HG02763 (cell line): ENCODE measurements around the gene DLG2.
"Not testable (repeated sequence)": the region's sequence is repeated elsewhere in the genome, so short reads cannot be mapped to it uniquely, and the experiment has no call there.

Experiments
- ATAC-seq: cut with Tn5 transposase; IDR thresholded peaks from one replicate; pipeline ENCODE4 v1.9.1; 2021; ENCODE audit warnings: mild to moderate bottlenecking, moderate library complexity; ENCODE audit not compliant: unreplicated experiment

Gene DLG2

GRCh38 chr11:85627332-85627997, at the start of gene DLG2:
Gene DLG2 (minus strand): TSS chr11:85627344.
- ATAC-seq, result peak; percentile 0

DNA sequence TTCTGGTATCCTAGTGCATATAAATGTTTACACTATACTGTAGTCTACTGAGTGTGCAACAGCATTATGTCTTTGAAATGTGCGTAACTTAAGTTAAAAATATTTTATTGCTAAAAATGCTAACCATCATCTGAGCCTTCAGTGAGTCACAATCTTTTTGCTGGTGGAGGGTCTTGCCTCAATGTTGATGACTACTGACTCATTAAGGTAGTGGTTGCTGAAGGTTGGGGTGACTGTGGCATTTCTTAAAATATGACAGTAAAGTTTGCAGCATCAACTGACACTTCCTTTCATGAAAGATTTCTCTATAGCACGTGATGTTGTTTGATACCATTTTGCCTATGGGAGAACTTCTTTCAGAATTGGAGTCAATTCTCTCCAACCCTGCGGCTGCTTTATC, 46.2 kb upstream of the DLG2 start:
- no peak for ATAC-seq

- no peak for ATAC-seq
These were observed 45.2 kb upstream of the DLG2 start for GRCh38 chr11:85672105-85672902.

GRCh38 chr11:85670949-85671663, 44.0 kb upstream of the DLG2 start:
- ATAC-seq, result not testable (repeated sequence)

- no peak for ATAC-seq
These were observed 41.0 kb upstream of the DLG2 start for GRCh38 chr11:85668157-85668556.

DNA sequence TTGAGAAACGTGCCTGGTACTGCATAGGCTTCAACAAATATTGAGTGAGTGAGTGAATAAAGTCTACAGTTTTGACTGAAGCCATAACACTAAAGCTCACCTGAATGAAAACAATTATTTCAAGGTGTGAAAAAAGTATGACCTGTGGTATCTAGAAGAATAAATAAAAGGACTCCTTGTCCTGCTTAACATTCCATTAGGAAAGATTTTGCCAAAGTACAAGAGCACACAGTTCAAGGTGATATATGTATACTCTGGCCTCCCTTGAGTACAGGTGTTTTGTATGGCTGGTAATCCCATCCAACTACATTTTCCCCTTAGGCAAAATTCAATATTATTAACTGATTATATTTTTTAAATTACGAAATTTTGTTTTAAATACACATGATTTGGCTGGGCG, 39.5 kb upstream of the DLG2 start:
- no peak for ATAC-seq

DNA sequence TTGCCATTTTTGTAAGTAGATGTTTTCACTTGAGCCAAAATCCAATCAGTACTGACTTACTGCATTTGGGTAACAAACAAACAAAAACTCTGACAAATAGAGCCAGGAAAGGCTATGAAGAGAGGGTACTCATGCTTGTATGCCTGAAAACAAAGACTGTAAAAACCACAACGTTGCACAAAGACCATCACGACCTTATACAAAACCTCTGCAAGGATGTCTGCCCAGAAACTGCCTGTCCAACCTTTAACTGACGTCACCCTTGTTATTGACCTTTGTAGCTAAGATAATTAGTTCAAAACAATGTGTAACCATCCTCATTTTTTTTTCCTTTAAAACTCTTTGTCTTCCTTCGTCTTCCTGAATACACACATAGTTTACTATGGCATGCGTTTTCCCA, 38.6 kb upstream of the DLG2 start:
- no peak for ATAC-seq

DNA sequence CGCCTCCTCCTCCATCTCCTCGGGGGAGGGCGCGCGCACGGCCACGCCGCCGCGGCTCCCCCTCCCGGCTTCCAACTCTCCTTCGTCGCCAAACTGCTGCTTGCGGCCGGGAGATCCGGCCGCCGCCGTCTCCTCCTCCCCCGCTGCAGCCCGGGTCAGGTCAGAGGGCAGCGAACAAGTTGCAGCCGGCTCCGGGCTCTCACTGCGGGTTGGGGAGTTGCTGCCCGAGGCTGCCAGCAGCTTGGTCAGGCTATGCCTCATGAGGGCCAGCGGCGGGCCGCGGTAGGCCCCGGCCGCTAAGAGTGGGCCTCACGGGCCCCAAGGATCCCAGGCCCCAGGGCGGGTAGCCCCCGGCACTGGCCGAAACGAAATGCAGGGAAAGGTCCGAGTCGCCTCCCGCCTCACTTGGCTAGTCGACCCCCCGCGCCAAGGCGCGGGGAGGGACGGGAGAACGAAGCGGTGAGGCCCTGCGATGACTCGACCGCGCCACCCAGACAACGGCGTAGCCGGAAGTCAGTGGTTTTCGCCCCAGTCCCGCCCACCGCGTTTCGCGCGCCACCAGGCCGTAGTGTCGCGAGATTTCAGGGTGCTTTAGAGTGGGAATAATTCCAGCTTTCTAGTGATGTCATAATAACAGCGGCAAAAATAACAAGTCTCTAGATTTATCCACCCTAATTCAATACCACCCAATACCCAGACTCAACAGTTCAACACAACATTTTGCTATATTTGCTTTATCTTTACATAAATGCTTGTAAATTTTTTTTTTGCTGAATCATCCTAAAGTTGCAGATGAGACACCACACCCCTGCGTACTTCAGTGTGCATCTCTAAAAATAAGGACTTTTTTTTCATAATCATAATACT, 37.7 kb upstream of the DLG2 start, which contains the start of gene CREBZF:
TSS of gene CREBZF (minus strand) at position 515 of the 867 bp plus-strand sequence. CDS start at position 261, 254 bp downstream.
- ATAC-seq, result peak; percentile 84

- ATAC-seq, result peak; percentile 68
These were observed 36.8 kb upstream of the DLG2 start for GRCh38 chr11:85663753-85664614.

DNA sequence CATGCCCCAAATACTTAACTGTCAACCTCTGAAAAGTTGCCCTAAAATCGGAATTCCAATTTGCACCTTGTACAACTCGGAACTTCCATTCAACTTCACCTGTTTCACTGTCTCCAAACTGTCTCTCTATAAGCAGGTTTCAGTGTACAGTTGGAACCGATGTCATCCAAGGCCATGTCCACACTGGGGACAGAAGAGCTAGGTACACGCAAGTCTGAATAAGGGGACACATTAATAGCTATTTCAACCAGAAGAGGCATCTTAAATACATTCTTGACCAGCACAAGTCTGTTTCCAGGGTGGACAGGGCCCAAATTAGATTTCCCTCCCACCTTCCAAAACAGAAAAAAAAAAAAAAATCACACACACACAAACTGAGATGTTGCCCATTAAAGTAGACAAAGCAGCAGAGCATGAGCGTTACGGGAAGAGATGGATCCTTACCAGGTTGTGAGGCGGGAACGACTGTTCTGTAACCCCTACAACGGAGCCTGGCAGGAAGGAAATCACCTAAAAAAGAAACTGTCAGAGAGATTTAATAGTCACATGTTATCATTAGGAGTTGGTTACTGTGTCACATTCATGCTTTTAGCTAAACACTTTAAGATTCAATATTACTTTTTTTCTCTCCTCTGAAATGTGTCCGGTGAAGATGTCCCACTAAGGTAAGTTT, 36.1 kb upstream of the DLG2 start:
- no peak for ATAC-seq

DNA sequence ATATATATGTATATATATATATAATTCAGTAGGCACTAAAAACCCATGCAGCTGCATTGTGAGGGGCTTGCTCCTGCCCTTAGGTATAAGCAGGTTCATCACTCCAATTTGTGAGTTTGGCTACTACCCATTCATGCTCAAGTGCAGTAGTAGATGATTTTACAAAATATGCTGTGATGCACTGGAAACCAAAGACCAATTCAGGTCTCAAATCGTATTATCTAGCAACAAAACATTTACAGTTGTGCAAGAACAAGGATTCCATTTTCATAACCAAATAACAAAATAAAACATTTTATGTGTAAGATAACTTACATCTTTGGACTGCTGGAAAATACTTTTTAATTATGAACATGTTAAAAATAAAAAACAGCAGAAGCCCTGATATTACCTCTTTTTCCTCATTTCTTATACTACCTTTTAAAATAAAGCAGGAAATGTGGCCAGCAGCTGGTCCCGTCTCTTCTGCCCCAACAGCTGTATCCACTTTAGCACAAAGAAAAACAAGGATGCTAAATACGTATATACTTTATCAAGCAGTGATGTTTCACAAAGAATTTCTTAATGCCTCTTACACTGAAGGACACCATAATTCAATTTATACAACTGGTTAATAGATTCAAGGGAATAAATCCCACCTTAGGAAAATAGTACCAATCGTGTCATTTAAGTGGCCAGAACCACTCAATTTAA, 35.0 kb upstream of the DLG2 start:
- ATAC-seq, result no peak

GRCh38 chr11:85658180-85658579, 31.0 kb upstream of the DLG2 start:
- ATAC-seq, result no peak

GRCh38 chr11:85656777-85657176, 29.6 kb upstream of the DLG2 start:
- ATAC-seq, result no peak

DNA sequence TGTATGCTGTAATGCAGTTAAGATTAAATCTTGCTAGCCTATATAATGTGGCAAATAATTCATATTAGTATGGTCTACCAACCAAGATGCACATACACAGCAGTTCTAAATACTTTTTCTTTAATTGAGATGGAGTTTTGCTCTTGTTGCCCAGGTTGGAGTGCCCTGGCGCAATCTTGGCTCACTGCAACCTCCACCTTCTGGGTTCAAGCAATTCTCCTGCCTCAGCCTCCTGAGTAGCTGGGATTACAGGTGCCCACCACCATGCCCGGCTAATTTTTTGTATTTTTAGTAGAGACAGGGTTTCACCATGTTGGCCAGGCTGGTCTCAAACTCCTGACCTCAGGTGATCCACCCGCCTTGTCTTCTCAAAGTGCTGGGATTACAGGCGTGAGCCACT, 27.2 kb upstream of the DLG2 start:
- ATAC-seq, result not testable (repeated sequence)

- no peak for ATAC-seq
These were observed 25.8 kb upstream of the DLG2 start for GRCh38 chr11:85652786-85653447.

- no peak for ATAC-seq
These were observed 24.0 kb upstream of the DLG2 start for GRCh38 chr11:85651118-85651517.

GRCh38 chr11:85647604-85648299, 20.6 kb upstream of the DLG2 start, which contains the start of gene TMEM126A:
Gene TMEM126A (plus strand): TSS chr11:85647967. CDS start chr11:85650256, 2,289 bp downstream.
- peak; percentile 99 for ATAC-seq
